H9 (cell line): ENCODE measurements around the gene OGFR. TPM values are rescaled to one million over a fixed set of nuclear protein-coding genes. Genes with fewer than 3 reads are reported as not detected.

ENCODE experiments used
- DNase-seq: peaks from one replicate; pipeline ENCODE4 v3.0.0-alpha.2; 2017
- H2AFZ ChIP-seq: one replicate; pipeline ENCODE4 v1.6.1; 2013; ENCODE audit warnings: mild to moderate bottlenecking, low read length, control low read depth, moderate library complexity
- H2AK5ac ChIP-seq: 2 replicates; pipeline ENCODE4 v1.6.1; 2013; ENCODE audit warnings: low read length, control low read depth, mixed read lengths; ENCODE audit not compliant: insufficient read length
- H2BK120ac ChIP-seq: one replicate; pipeline ENCODE4 v1.6.1; 2013; ENCODE audit warnings: low read depth, mild to moderate bottlenecking, low read length, control low read depth, inconsistent platforms; ENCODE audit not compliant: poor library complexity, severe bottlenecking
- H2BK12ac ChIP-seq: 2 replicates; pipeline ENCODE4 v1.6.1; 2013; ENCODE audit warnings: low read length, control low read depth, mixed read lengths, low read depth; ENCODE audit not compliant: insufficient read length
- H2BK15ac ChIP-seq: 2 replicates; pipeline ENCODE4 v1.6.1; 2013; ENCODE audit warnings: low read depth, low read length, control low read depth
- H2BK20ac ChIP-seq: one replicate; pipeline ENCODE4 v1.6.1; 2013; ENCODE audit warnings: low read depth, mild to moderate bottlenecking, low read length, control low read depth, inconsistent platforms; ENCODE audit not compliant: poor library complexity, severe bottlenecking
- H2BK5ac ChIP-seq: 2 replicates; pipeline ENCODE4 v1.6.1; 2013; ENCODE audit warnings: low read length, control low read depth, mixed read lengths; ENCODE audit not compliant: insufficient read length
- H3K14ac ChIP-seq: 2 replicates; pipeline ENCODE4 v1.6.1; 2013; ENCODE audit warnings: low read length, control low read depth; ENCODE audit not compliant: insufficient read depth
- H3K18ac ChIP-seq: 2 replicates; pipeline ENCODE4 v1.6.1; 2013; ENCODE audit warnings: low read depth, mild to moderate bottlenecking, mixed read lengths, low read length, control low read depth; ENCODE audit not compliant: insufficient read length
- H3K23ac ChIP-seq: 2 replicates; pipeline ENCODE4 v1.6.1; 2013; ENCODE audit warnings: low read length, control low read depth, mixed read lengths, low read depth; ENCODE audit not compliant: insufficient read length
- H3K23me2 ChIP-seq: 2 replicates; pipeline ENCODE4 v1.6.1; 2013; ENCODE audit warnings: low read depth, mild to moderate bottlenecking, mixed read lengths, low read length, control low read depth; ENCODE audit not compliant: insufficient read length, poor library complexity, severe bottlenecking
- H3K27ac ChIP-seq: 2 replicates; pipeline ENCODE4 v1.5.1; 2013; ENCODE audit warnings: low read length, control low read depth, mixed read lengths, low read depth; ENCODE audit not compliant: insufficient read length
- H3K27me3 ChIP-seq: 2 replicates; pipeline ENCODE4 v1.6.1; 2013; ENCODE audit warnings: low read length, control low read depth, inconsistent platforms; ENCODE audit not compliant: insufficient read depth
- H3K4ac ChIP-seq: 2 replicates; pipeline ENCODE4 v1.6.1; 2013; ENCODE audit warnings: low read depth, mild to moderate bottlenecking, control low read depth, inconsistent platforms, low read length, moderate library complexity
- H3K4me1 ChIP-seq: 2 replicates; pipeline ENCODE4 v1.6.1; 2013; ENCODE audit warnings: low read length, control low read depth, inconsistent platforms; ENCODE audit not compliant: insufficient read depth
- H3K4me2 ChIP-seq: 2 replicates; pipeline ENCODE4 v1.6.1; 2013; ENCODE audit warnings: low read length, control low read depth, mixed read lengths; ENCODE audit not compliant: insufficient read length, insufficient read depth
- H3K56ac ChIP-seq: 2 replicates; pipeline ENCODE4 v1.6.1; 2013; ENCODE audit warnings: low read depth, mild to moderate bottlenecking, mixed read lengths, low read length, control low read depth; ENCODE audit not compliant: insufficient read length
- H3K79me1 ChIP-seq: 2 replicates; pipeline ENCODE4 v1.6.1; 2013; ENCODE audit warnings: low read depth, mild to moderate bottlenecking, moderate library complexity, low read length, control low read depth, inconsistent platforms; ENCODE audit not compliant: insufficient read depth, poor library complexity, severe bottlenecking
- H3K79me2 ChIP-seq: 2 replicates; pipeline ENCODE4 v1.6.1; 2013; ENCODE audit warnings: low read length, control low read depth, inconsistent platforms; ENCODE audit not compliant: insufficient read depth
- H3K9ac ChIP-seq: 2 replicates; pipeline ENCODE4 v1.6.1; 2013; ENCODE audit warnings: low read length, control low read depth, mixed read lengths; ENCODE audit not compliant: insufficient read length; ENCODE audit errors: extremely low read depth
- H3K9me3 ChIP-seq: one replicate; pipeline ENCODE4 v1.6.1; 2013; ENCODE audit warnings: low read depth, low read length, inconsistent platforms; ENCODE audit not compliant: control insufficient read depth
- H3T11ph ChIP-seq: one replicate; pipeline ENCODE4 v1.6.1; 2013; ENCODE audit warnings: mild to moderate bottlenecking, low read length, control low read depth, inconsistent platforms
- H4K20me1 ChIP-seq: one replicate; pipeline ENCODE4 v1.6.1; 2013; ENCODE audit not compliant: control insufficient read depth, insufficient read length, insufficient read depth
- H4K5ac ChIP-seq: 2 replicates; pipeline ENCODE4 v1.6.1; 2013; ENCODE audit warnings: low read depth, mild to moderate bottlenecking, mixed read lengths, low read length, control low read depth; ENCODE audit not compliant: insufficient read length
- H4K8ac ChIP-seq: replicated peaks from 2 replicates; pipeline ENCODE4 v1.6.1; 2013; ENCODE audit warnings: low read length, control low read depth, mixed read lengths, low read depth; ENCODE audit not compliant: insufficient read length
- H4K91ac ChIP-seq: 2 replicates; pipeline ENCODE4 v1.6.1; 2013; ENCODE audit warnings: low read depth, mild to moderate bottlenecking, moderate library complexity, mixed read lengths, low read length, control low read depth; ENCODE audit not compliant: insufficient read length
- H3K27ac Mint-ChIP-seq, 3 experiments: 2 replicates in 2 of 3; 3 replicates in 1 of 3; pipeline ENCODE4 v1.8.0; 2020 to 2021; ENCODE audit warnings: mixed read lengths in 3 of 3, mild to moderate bottlenecking in 1 of 3, moderate library complexity in 1 of 3
- H3K27me3 Mint-ChIP-seq: 2 replicates; pipeline ENCODE4 v1.8.0; 2021; ENCODE audit warnings: low read depth, mild to moderate bottlenecking, moderate library complexity, mixed read lengths
- H3K36me3 Mint-ChIP-seq, 3 experiments: 2 replicates in 2 of 3; 3 replicates in 1 of 3; pipeline ENCODE4 v1.8.0; 2020 to 2021; ENCODE audit warnings: low read depth in 3 of 3, mixed read lengths in 3 of 3; ENCODE audit not compliant: insufficient read depth in 1 of 3
- H3K4me1 Mint-ChIP-seq, 2 experiments: 2 replicates each; pipeline ENCODE4 v1.8.0; 2020; ENCODE audit warnings: mixed read lengths in 2 of 2
- H3K4me3 Mint-ChIP-seq, 2 experiments: 2 replicates in 1 of 2; 3 replicates in 1 of 2; pipeline ENCODE4 v1.8.0; 2020 to 2021; ENCODE audit warnings: mild to moderate bottlenecking in 2 of 2, mixed read lengths in 2 of 2, moderate library complexity in 1 of 2
- H3K9me3 Mint-ChIP-seq, 2 experiments: 2 replicates in 1 of 2; 3 replicates in 1 of 2; pipeline ENCODE4 v1.8.0; 2020; ENCODE audit warnings: mild to moderate bottlenecking in 2 of 2, mixed read lengths in 2 of 2, moderate library complexity in 1 of 2
- WGBS: extraction: QIAGEN DNeasy Blood & Tissue Kit; methylation state at CpG from one replicate; pipeline ENCODE4 v1.1.7; 2013; ENCODE audit warnings: missing lambda C conversion rate, low lambda C conversion rate, mixed read lengths; ENCODE audit not compliant: insufficient read length; ENCODE audit errors: extremely low coverage; 5-methylcytosine and 5-hydroxymethylcytosine counted together
- total RNA-seq: library from RNA; stranded (reverse); gene quantifications from 2 replicates; pipeline ENCODE4 v1.2.1, GENCODE V29; 2021
- TF ChIP-seq, protein P1 (sequence below): fragments of 200-600 bp; sonication (generic); conservative IDR thresholded peaks from 3 replicates; pipeline ENCODE4 v1.8.0; 2021; ENCODE audit warnings: antibody characterized with exemption, mild to moderate bottlenecking

The OGFR gene
- total RNA-seq, 1 experiment from 2014 or later, result 33.1 TPM

DNA sequence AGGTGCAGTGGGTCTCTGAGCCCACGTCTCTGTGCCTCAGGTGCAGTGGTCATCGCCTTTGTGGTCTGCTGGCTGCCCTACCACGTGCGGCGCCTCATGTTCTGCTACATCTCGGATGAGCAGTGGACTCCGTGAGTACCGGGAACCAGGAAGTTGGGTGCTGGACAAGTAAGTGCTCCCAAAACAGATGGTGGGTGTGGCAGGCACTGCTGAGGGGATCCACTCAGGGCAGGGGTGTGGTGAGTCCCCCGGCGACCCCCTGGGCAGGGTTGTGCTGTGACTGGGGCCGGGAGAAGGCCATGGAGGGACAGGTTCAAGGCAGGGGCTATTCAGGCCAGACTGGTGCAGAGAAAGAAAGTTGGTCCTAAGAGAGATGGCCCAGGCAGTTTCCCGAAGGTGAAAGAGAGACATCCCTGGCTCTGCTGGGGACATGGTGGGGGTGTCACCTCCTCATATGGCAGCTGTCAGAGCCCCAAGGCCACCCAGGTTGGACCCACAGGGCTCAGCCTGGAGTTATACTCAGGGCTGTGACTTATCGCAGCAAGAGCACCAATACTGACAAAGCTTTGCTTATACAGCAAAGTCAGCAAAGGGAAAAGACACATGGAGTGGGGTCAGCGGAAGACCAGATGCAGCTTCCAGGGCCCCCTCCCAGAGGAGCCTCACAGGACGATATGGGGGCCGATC lies 46.3 kb upstream of the OGFR start:
- Mint-ChIP-seq H3K4me3 (no peak overlapping the region), H3K36me3 (no peaks in the 10 kb centered on the region), H3K27me3 (peaks cover 23% of the 10 kb centered on the region), H3K9me3 (no peaks in the 10 kb centered on the region; a peak in 1 of 5 replicates), H3K27ac (no peak overlapping the region; a peak in 1 of 7 replicates), H3K4me1 (peaks cover 0 to 3% of the 10 kb centered on the region in 2 experiments; a peak in 1 of 4 replicates)
- no peak overlapping the region for H2BK15ac ChIP-seq
- no peak overlapping the region for H2AK5ac ChIP-seq
- no peak overlapping the region for H2BK12ac ChIP-seq
- H3K4me1 ChIP-seq, result no peaks in the 10 kb centered on the region
- H2AFZ ChIP-seq, result no peak overlapping the region
- no peaks in the 10 kb centered on the region for H3K79me1 ChIP-seq
- TF ChIP-seq, protein P1, sequence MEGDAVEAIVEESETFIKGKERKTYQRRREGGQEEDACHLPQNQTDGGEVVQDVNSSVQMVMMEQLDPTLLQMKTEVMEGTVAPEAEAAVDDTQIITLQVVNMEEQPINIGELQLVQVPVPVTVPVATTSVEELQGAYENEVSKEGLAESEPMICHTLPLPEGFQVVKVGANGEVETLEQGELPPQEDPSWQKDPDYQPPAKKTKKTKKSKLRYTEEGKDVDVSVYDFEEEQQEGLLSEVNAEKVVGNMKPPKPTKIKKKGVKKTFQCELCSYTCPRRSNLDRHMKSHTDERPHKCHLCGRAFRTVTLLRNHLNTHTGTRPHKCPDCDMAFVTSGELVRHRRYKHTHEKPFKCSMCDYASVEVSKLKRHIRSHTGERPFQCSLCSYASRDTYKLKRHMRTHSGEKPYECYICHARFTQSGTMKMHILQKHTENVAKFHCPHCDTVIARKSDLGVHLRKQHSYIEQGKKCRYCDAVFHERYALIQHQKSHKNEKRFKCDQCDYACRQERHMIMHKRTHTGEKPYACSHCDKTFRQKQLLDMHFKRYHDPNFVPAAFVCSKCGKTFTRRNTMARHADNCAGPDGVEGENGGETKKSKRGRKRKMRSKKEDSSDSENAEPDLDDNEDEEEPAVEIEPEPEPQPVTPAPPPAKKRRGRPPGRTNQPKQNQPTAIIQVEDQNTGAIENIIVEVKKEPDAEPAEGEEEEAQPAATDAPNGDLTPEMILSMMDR, result no peak
- H3T11ph ChIP-seq, result no peak overlapping the region
- DNase-seq, result no peak
- H4K8ac ChIP-seq, result no peak overlapping the region
- no peaks in the 10 kb centered on the region for H3K9me3 ChIP-seq
- no peak overlapping the region for H3K14ac ChIP-seq
- H4K20me1 ChIP-seq, result no peaks in the 10 kb centered on the region
- H2BK20ac ChIP-seq, result no peak overlapping the region
- H3K56ac ChIP-seq, result no peak overlapping the region
- no peak overlapping the region for H3K9ac ChIP-seq
- no peak overlapping the region for H4K91ac ChIP-seq
- no peaks in the 10 kb centered on the region for H3K23me2 ChIP-seq
- no peak overlapping the region for H2BK5ac ChIP-seq
- no peak overlapping the region for H3K4me2 ChIP-seq
- H4K5ac ChIP-seq, result no peak overlapping the region
- H3K27me3 ChIP-seq, result no peaks in the 10 kb centered on the region
- no peak overlapping the region for H3K18ac ChIP-seq
- H3K27ac ChIP-seq, result no peak overlapping the region
- H3K4ac ChIP-seq, result no peak overlapping the region
- no peak overlapping the region for H2BK120ac ChIP-seq
- WGBS, result no CpG with 5 or more reads among the region's 16 CpGs
- no peaks in the 10 kb centered on the region for H3K79me2 ChIP-seq
- no peak overlapping the region for H3K23ac ChIP-seq
